Hepatocyte (in vitro differentiated cells): ENCODE results near the gene LYSET.

ENCODE experiments used
- CTCF ChIP-seq: fragments of 200-600 bp; sonication (generic); IDR thresholded peaks from 2 replicates; pipeline ENCODE4 v1.5.1; 2016; ENCODE audit warnings: antibody characterized with exemption, mild to moderate bottlenecking; ENCODE audit not compliant: poor library complexity
- EZH2 ChIP-seq: fragments of 200-600 bp; sonication (generic); IDR thresholded peaks from 2 replicates; pipeline ENCODE4 v1.6.1; 2016; ENCODE audit warnings: antibody characterized with exemption, mild to moderate bottlenecking, borderline replicate concordance
- EZH2phosphoT487 ChIP-seq: fragments of 200-600 bp; sonication (generic); IDR thresholded peaks from one replicate; pipeline ENCODE4 v1.6.1; 2018; ENCODE audit warnings: antibody characterized with exemption, mild to moderate bottlenecking, low read depth, moderate library complexity; ENCODE audit not compliant: unreplicated experiment, severe bottlenecking

- TF ChIP-seq EZH2 (no peak), CTCF (no peak), EZH2phosphoT487 (no peak)
These were observed 23.6 kb upstream of the LYSET start for GRCh38 chr14:93161411-93161940.
